HepG2 (cell line): ENCODE data around the gene NUDT3. TPM values are rescaled to one million over a fixed set of nuclear protein-coding genes. Genes with fewer than 3 reads are reported as not detected.

Source experiments
- AKAP8 ChIP-seq: sonication (generic); formaldehyde crosslinking; IDR thresholded peaks from 2 replicates; pipeline ENCODE4 v1.5.1; 2020; ENCODE audit warnings: mild to moderate bottlenecking, missing genetic modification reagents
- ARNT ChIP-seq: fragments of 450-650 bp; IDR thresholded peaks from 2 replicates; pipeline ENCODE4 v1.6.1; 2017
- MYC ChIP-seq: sonication (generic); formaldehyde crosslinking; IDR thresholded peaks from 2 replicates; pipeline ENCODE4 v1.9.0; 2021; ENCODE audit warnings: missing genetic modification reagents, borderline replicate concordance
- NFKB2 ChIP-seq: sonication (generic); formaldehyde crosslinking; IDR thresholded peaks from 2 replicates; pipeline ENCODE4 v1.4.0; 2020; ENCODE audit warnings: missing genetic modification reagents, borderline replicate concordance
- TBX3 ChIP-seq: fragments of 450-650 bp; IDR thresholded peaks from 2 replicates; pipeline ENCODE4 v1.6.1; 2017; ENCODE audit warnings: antibody characterized with exemption, mild to moderate bottlenecking, inconsistent platforms, borderline replicate concordance
- ZNF124 ChIP-seq: sonication (generic); formaldehyde crosslinking; IDR thresholded peaks from 2 replicates; pipeline ENCODE4 v1.4.0; 2020; ENCODE audit warnings: missing genetic modification reagents
- ZNF773 ChIP-seq: sonication (generic); formaldehyde crosslinking; IDR thresholded peaks from 2 replicates; pipeline ENCODE4 v1.4.0; 2020; ENCODE audit warnings: missing genetic modification reagents, borderline replicate concordance
- polyA plus RNA-seq, 8 experiments: library from polyadenylated mRNA; depleted of rRNA in 3 of 8; stranded (reverse) in 7 of 8; unstranded in 1 of 8; fragments of >200 nt; fragmentation: Illumina TruSeq in 4 of 8; extraction: Trizol in 4 of 8; gene quantifications; 2 replicates each; pipeline versions ENCODE4 v1.2.1 to v1.2.3, GENCODE V29; 2011 to 2016; ENCODE audit warnings: low read depth in 4 of 8, missing spikeins in 1 of 8, mixed read lengths in 1 of 8; ENCODE audit not compliant: insufficient read depth in 1 of 8
- total RNA-seq, 5 experiments: library from RNA; depleted of rRNA; stranded (reverse); fragments of >200 nt; fragmentation: Illumina TruSeq; extraction: Trizol; gene quantifications; 2 replicates each; pipeline ENCODE4 v1.2.3, GENCODE V29; 2016; ENCODE audit warnings: low read depth in 1 of 5
- TF ChIP-seq, protein P1 (sequence below): sonication (generic); formaldehyde crosslinking; IDR thresholded peaks from 2 replicates; pipeline ENCODE4 v1.4.0; 2020; ENCODE audit warnings: mild to moderate bottlenecking, missing genetic modification reagents
- TF ChIP-seq, protein P2 (sequence below): sonication (generic); formaldehyde crosslinking; conservative IDR thresholded peaks from 2 replicates; pipeline ENCODE4 v1.8.0; 2022; ENCODE audit warnings: mild to moderate bottlenecking, moderate library complexity, missing genetic modification reagents
- TF ChIP-seq, protein P3 (sequence below): sonication (generic); formaldehyde crosslinking; IDR thresholded peaks from 2 replicates; pipeline ENCODE4 v1.5.1; 2020; ENCODE audit warnings: mild to moderate bottlenecking, missing genetic modification reagents, moderate library complexity

NUDT3 gene
- total and polyA plus RNA-seq, 2 of the 13 experiments (the other 11 are each of a cell fraction or from before 2014, with no cell fraction given), result 20.2 to 20.6 TPM

DNA sequence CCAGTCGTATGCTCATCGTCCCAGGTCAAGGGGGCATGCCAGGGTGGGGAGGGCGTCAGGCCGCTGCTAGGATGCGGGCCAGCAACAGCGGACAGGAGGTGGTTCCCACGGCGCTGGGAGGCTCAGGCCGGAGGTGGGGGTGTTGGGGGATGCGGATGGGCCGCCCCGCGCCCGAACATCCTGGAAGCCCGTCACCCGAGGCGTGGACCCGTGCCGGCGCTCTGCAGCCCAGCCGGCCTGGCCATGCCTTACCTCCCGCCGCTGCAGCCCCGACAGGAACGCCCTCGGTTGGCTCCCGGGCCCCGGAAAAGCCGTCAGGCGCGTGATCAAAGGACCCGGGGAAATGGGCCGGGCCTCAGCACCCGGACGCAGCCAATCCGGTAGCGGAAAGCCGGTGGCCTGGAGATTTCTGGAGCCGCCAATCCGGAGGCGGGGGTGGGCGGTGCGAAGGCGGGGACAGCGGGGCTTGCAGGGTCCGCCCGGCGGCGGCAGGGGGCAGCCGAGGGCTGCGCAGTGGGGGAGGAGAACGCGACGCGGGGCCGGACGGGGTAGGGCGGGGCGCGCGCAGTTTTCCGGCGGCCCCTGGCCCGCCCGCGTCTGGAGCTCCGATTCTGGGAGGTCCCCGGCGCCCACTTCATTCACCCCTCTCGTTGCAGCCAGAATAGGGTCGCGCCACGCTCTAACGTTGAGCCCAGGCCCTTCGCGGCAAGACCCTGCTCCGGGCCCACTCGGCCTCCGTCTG is 143.6 kb downstream of the NUDT3 start, which contains the start of gene SMIM29 (continued):
- TF ChIP-seq ARNT (no peak), AKAP8 (no peak), ZNF124 (CRISPR knock-in tag) (0 out of 2 replicates have a peak, but pooled peaks have one; percentile 11), MYC (CRISPR knock-in tag) (peak; percentile 76), TBX3 (peak; percentile 32; the same call in 1 of the 2 replicates), ZNF773 (CRISPR knock-in tag) (no peak), NFKB2 (CRISPR knock-in tag) (peak; percentile 29)
- TF ChIP-seq, protein P1, sequence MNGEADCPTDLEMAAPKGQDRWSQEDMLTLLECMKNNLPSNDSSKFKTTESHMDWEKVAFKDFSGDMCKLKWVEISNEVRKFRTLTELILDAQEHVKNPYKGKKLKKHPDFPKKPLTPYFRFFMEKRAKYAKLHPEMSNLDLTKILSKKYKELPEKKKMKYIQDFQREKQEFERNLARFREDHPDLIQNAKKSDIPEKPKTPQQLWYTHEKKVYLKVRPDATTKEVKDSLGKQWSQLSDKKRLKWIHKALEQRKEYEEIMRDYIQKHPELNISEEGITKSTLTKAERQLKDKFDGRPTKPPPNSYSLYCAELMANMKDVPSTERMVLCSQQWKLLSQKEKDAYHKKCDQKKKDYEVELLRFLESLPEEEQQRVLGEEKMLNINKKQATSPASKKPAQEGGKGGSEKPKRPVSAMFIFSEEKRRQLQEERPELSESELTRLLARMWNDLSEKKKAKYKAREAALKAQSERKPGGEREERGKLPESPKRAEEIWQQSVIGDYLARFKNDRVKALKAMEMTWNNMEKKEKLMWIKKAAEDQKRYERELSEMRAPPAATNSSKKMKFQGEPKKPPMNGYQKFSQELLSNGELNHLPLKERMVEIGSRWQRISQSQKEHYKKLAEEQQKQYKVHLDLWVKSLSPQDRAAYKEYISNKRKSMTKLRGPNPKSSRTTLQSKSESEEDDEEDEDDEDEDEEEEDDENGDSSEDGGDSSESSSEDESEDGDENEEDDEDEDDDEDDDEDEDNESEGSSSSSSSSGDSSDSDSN (CRISPR knock-in tag), result peak; percentile 82
- TF ChIP-seq, protein P2, sequence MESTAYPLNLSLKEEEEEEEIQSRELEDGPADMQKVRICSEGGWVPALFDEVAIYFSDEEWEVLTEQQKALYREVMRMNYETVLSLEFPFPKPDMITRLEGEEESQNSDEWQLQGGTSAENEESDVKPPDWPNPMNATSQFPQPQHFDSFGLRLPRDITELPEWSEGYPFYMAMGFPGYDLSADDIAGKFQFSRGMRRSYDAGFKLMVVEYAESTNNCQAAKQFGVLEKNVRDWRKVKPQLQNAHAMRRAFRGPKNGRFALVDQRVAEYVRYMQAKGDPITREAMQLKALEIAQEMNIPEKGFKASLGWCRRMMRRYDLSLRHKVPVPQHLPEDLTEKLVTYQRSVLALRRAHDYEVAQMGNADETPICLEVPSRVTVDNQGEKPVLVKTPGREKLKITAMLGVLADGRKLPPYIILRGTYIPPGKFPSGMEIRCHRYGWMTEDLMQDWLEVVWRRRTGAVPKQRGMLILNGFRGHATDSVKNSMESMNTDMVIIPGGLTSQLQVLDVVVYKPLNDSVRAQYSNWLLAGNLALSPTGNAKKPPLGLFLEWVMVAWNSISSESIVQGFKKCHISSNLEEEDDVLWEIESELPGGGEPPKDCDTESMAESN, result peak; percentile 87
- TF ChIP-seq, protein P3, sequence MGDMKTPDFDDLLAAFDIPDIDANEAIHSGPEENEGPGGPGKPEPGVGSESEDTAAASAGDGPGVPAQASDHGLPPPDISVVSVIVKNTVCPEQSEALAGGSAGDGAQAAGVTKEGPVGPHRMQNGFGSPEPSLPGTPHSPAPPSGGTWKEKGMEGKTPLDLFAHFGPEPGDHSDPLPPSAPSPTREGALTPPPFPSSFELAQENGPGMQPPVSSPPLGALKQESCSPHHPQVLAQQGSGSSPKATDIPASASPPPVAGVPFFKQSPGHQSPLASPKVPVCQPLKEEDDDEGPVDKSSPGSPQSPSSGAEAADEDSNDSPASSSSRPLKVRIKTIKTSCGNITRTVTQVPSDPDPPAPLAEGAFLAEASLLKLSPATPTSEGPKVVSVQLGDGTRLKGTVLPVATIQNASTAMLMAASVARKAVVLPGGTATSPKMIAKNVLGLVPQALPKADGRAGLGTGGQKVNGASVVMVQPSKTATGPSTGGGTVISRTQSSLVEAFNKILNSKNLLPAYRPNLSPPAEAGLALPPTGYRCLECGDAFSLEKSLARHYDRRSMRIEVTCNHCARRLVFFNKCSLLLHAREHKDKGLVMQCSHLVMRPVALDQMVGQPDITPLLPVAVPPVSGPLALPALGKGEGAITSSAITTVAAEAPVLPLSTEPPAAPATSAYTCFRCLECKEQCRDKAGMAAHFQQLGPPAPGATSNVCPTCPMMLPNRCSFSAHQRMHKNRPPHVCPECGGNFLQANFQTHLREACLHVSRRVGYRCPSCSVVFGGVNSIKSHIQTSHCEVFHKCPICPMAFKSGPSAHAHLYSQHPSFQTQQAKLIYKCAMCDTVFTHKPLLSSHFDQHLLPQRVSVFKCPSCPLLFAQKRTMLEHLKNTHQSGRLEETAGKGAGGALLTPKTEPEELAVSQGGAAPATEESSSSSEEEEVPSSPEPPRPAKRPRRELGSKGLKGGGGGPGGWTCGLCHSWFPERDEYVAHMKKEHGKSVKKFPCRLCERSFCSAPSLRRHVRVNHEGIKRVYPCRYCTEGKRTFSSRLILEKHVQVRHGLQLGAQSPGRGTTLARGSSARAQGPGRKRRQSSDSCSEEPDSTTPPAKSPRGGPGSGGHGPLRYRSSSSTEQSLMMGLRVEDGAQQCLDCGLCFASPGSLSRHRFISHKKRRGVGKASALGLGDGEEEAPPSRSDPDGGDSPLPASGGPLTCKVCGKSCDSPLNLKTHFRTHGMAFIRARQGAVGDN, result peak; percentile 97
